GM10248 (cell line): ENCODE data around the gene CLDN20.
A peak's percentile ranks its signal among the peaks of the same experiment; 100 is the strongest.
"Not testable (repeated sequence)": the region's sequence is repeated elsewhere in the genome, so short reads cannot be mapped to it uniquely, and the experiment has no call there.

Experiments
- CTCF ChIA-PET: fragments of 300-600 bp; sonication (Branson Sonifier 250); formaldehyde crosslinking; extraction: SDS; loops from one replicate; lab custom pipeline; 2021; ENCODE audit warnings: antibody characterized with exemption; lab: Yijun Ruan, JAX
- POLR2A ChIA-PET: fragments of 350-650 bp; sonication (Branson Sonifier 250); formaldehyde crosslinking; extraction: SDS; loops from one replicate; lab custom pipeline; 2020; ENCODE audit warnings: antibody characterized with exemption; lab: Yijun Ruan, JAX
- DNase-seq: peaks from one replicate; pipeline ENCODE4 v3.0.0; 2012; ENCODE audit errors: extremely low spot score
- TF ChIP-seq, protein P1 (sequence below): IDR thresholded peaks from 2 replicates; pipeline ENCODE4 v1.5.1; 2012; ENCODE audit warnings: mild to moderate bottlenecking, low read depth; ENCODE audit errors: extremely low read depth, missing control alignments, control extremely low read depth

The CLDN20 gene

GRCh38 chr6:155221086-155221485 lies 42.7 kb upstream of the CLDN20 start:
- POLR2A ChIA-PET, result interaction anchor here (0.6 to 0.7 kb wide), 2 partner anchors 13 to 34 kb away, joined by 3 to 5 read pairs; no protein-coding TSS in a partner anchor
- DNase-seq, result no peak
- TF ChIP-seq, protein P1, sequence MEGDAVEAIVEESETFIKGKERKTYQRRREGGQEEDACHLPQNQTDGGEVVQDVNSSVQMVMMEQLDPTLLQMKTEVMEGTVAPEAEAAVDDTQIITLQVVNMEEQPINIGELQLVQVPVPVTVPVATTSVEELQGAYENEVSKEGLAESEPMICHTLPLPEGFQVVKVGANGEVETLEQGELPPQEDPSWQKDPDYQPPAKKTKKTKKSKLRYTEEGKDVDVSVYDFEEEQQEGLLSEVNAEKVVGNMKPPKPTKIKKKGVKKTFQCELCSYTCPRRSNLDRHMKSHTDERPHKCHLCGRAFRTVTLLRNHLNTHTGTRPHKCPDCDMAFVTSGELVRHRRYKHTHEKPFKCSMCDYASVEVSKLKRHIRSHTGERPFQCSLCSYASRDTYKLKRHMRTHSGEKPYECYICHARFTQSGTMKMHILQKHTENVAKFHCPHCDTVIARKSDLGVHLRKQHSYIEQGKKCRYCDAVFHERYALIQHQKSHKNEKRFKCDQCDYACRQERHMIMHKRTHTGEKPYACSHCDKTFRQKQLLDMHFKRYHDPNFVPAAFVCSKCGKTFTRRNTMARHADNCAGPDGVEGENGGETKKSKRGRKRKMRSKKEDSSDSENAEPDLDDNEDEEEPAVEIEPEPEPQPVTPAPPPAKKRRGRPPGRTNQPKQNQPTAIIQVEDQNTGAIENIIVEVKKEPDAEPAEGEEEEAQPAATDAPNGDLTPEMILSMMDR, result no peak
- CTCF ChIA-PET, result interaction anchor here (1.2 to 1.5 kb wide), 2 partner anchors 43 to 293 kb away, joined by 3 read pairs; no protein-coding TSS in a partner anchor

GRCh38 chr6:155222506-155222905 lies 41.3 kb upstream of the CLDN20 start:
- POLR2A ChIA-PET, result no interaction called here
- no peak for DNase-seq
- CTCF ChIA-PET, result interaction anchor here (0.9 to 2.9 kb wide), 5 partner anchors 8 to 41 kb away, joined by 3 to 8 read pairs (median 4); no protein-coding TSS in a partner anchor
- TF ChIP-seq, protein P1, result no peak

DNA sequence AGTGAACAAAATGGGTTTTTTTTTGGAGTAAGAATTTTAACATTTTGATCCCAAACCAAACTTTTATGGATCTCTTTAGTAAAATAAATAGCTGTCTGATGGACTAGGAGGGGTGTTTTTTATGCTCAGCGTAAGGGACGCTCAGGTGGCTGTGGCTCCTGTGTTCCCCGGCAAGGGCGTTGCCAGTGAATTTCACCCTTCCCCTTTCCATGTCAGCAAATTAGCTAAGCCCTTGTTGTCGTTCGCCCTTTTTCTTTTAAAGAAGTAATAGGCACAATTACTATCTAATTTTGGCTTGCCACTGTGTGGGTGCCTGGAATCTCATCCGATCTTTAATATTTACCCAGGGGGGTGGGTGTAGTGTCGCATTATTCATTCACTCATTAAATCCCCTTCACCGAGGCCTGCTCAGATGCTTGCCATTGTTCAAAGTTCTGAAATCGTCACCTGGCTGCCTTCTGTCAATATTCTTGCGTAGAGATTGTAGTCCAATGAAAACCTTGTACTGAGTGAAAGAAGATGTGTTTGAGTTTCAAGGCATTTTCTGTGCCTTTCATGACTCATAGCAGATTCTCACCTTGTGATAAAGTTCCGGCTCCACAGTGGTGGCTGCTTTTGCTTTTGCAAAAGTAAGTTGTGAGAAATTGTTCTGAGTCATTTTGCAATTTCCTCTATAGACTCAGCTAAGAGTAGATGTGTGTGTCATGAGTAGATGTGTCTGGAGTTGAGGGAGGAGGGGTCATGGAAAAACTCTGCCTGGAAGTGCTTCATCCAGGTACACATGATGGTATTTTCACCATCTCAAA lies 40.0 kb upstream of the CLDN20 start:
- ChIA-PET CTCF (interaction anchor here (0.7 to 2.9 kb wide), 10 partner anchors 9 to 355 kb away, joined by 3 to 16 read pairs (median 5); no protein-coding TSS in a partner anchor), POLR2A (no interaction called here)
- peak; percentile 77 for DNase-seq
- TF ChIP-seq, protein P1, result no peak

DNA sequence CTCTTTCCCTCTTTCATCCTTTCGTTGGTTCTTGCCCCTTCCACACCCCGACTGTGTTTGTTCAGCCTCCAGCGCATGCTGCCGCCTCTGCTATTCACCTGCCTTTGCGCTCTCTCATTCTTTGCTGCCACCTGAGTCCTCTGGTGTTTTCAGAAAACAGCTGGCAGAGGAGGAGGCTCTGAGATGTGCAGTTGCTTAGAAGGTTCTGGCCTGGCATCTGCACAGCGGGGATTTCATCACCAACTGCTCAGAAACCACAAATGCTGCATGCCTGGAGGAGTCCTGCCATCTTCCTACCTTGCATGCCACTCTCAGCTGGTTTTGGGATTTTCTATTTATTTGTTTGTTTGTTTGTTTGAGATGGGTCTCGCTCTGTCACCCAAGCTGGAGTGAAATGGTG lies 39.2 kb upstream of the CLDN20 start:
- TF ChIP-seq, protein P1, result no peak
- CTCF ChIA-PET, result interaction anchor here (0.7 to 2.9 kb wide), 7 partner anchors 10 to 48 kb away, joined by 3 to 16 read pairs (median 6); no protein-coding TSS in a partner anchor
- POLR2A ChIA-PET, result no interaction called here
- DNase-seq, result no peak

- CTCF ChIA-PET, result interaction anchor here (1.5 to 3.0 kb wide), 2 partner anchors 19 to 298 kb away, joined by 3 to 10 read pairs; no protein-coding TSS in a partner anchor
- TF ChIP-seq, protein P1, result no peak
- POLR2A ChIA-PET, result no interaction called here
- no peak for DNase-seq
Measured at GRCh38 chr6:155227046-155227445, 36.8 kb upstream of the CLDN20 start.

DNA sequence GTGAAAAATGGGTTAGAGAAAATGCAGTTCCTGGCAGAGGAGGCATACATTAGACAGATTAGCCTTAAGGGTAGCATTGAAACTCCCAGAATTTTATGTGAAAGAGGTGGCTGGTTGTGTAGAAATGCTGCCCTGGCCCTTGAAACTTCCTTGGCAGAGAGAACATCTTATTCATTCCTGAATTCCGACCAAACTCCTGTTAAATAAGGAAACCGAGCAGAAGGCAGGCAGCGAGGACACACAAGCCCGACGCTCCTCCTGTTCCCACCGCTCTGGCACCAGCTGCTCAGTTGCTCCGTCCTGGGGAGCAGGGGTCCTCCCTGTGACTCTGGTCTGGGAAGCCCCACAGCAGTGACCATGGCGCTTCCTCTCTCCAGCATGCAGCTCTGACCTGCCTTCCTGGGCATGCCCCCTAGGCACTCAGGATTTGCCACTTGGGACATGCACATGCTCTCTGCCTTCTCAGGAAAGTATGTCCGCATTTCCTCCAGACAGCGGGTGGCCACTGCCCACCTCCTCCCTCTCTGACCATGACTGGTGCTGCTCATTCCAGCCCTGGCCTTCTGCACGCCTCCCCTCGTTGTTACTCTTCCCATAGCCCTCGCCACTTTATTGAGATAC lies 35.2 kb upstream of the CLDN20 start:
- TF ChIP-seq, protein P1, result no peak
- ChIA-PET CTCF (interaction anchor here (1.5 to 3.0 kb wide), 2 partner anchors 17 to 300 kb away, joined by 3 to 10 read pairs; no protein-coding TSS in a partner anchor), POLR2A (no interaction called here)
- DNase-seq, result no peak

GRCh38 chr6:155230975-155231374 lies 32.8 kb upstream of the CLDN20 start:
- CTCF ChIA-PET, result interaction anchor here (0.8 to 1.9 kb wide), 2 partner anchors 17 to 53 kb away, joined by 3 to 6 read pairs; no protein-coding TSS in a partner anchor
- POLR2A ChIA-PET, DNase-seq: not testable (repeated sequence)
